B cell (primary cell): ENCODE data around the gene NCK2.

Experiments used
- EZH2 ChIP-seq: IDR thresholded peaks from 2 replicates; pipeline ENCODE4 v1.6.1; 2012; ENCODE audit warnings: borderline replicate concordance, low read depth, mild to moderate bottlenecking, moderate library complexity, low read length; ENCODE audit not compliant: insufficient read depth, poor library complexity, severe bottlenecking
- TF ChIP-seq, protein P1 (sequence below): fragments of 200-600 bp; IDR thresholded peaks from one replicate; pipeline ENCODE4 v1.8.0; 2022; ENCODE audit warnings: antibody characterized with exemption, mild to moderate bottlenecking

DNA sequence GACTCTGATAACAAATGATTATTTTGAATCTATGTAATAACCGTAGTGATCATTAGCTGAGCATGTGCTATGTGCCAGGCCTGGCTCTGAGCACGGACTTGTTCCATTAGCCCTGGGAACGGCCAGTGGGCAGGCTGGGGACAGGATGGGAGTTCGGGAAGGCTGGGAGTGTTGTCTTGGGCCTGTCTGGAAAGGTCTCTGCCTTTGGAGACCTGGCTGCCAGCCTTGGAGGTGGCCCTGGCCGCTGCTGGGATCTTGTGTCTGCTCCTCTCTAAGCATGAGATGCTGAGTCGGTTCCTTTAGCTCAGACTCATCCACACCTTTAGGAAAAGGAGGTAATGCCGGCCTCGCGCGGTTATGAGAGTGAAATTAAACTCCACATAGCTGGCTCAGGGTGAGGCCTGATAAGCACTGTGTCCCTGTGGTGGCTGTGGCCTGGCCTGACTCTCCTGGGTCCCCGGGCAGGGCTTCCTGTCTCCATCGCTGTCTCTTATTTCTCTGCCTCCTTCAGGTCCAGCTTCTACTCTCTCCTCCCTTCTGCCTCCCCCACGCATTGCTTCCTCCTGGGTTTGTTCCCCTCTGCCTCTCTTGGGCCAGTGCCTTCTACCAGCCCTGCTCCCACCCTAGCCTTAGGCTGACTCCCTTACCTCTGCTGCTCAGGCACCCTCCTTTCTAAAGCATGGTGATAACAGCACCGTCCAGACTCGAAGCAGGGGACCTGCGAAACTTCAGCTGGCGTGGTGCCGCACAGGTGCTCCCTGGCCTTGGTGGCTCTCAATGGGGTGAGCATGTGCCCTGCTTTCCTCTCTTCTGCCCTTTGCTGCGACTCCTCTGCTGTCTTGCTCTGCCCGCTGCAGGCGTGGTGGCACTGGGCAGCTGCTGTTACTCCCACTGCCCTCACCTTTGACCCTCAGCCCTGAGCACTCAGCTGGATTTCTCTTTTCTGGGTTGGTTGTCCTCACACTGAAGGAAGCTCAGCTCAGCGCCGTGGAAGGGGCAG, 41.8 kb downstream of the NCK2 start:
- TF ChIP-seq, protein P1, sequence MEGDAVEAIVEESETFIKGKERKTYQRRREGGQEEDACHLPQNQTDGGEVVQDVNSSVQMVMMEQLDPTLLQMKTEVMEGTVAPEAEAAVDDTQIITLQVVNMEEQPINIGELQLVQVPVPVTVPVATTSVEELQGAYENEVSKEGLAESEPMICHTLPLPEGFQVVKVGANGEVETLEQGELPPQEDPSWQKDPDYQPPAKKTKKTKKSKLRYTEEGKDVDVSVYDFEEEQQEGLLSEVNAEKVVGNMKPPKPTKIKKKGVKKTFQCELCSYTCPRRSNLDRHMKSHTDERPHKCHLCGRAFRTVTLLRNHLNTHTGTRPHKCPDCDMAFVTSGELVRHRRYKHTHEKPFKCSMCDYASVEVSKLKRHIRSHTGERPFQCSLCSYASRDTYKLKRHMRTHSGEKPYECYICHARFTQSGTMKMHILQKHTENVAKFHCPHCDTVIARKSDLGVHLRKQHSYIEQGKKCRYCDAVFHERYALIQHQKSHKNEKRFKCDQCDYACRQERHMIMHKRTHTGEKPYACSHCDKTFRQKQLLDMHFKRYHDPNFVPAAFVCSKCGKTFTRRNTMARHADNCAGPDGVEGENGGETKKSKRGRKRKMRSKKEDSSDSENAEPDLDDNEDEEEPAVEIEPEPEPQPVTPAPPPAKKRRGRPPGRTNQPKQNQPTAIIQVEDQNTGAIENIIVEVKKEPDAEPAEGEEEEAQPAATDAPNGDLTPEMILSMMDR = no peak
- no peak for TF ChIP-seq EZH2
